IMR-90 (cell line): Measurements from ENCODE around the gene ABCC3. TPM values are rescaled to one million over a fixed set of nuclear protein-coding genes. Genes with fewer than 3 reads are reported as not detected.

Experiments
- ATAC-seq: fragments of 200-7000 bp; cut with Tn5 transposase; 2 replicates; pipeline ENCODE4 v1.9.1; 2020; ENCODE audit warnings: low read depth, mild to moderate bottlenecking, moderate library complexity
- BruUV-seq: library from RNA; stranded (reverse); fragments of 400-500 nt; replicated peaks from 2 replicates; lab custom pipeline; 2021; lab: Mats Ljungman, UMichigan
- CTCF ChIA-PET: fragments of 300-600 bp; formaldehyde crosslinking; extraction: SDS; loops from one replicate; lab custom pipeline; 2021; ENCODE audit warnings: antibody characterized with exemption; lab: Yijun Ruan, JAX
- POLR2A ChIA-PET: fragments of 300-600 bp; sonication (Branson Sonifier 250); formaldehyde crosslinking; loops from one replicate; lab custom pipeline; 2022; ENCODE audit warnings: antibody characterized with exemption; ENCODE audit not compliant: unreplicated experiment; lab: Charles Lee
- DNase-seq: peaks from one replicate; pipeline ENCODE4 v3.0.0; 2013
- H2AFZ ChIP-seq: replicated peaks from 2 replicates; pipeline ENCODE3; 2013; ENCODE audit warnings: low read length, mild to moderate bottlenecking; ENCODE audit not compliant: poor library complexity
- H2AK5ac ChIP-seq: 2 replicates; pipeline ENCODE4 v1.6.1; 2013; ENCODE audit warnings: low read depth, low read length, inconsistent platforms
- H2AK9ac ChIP-seq: replicated peaks from 2 replicates; pipeline ENCODE3; 2013; ENCODE audit warnings: mild to moderate bottlenecking, low read depth, low read length, moderate library complexity; ENCODE audit not compliant: poor library complexity
- H2BK120ac ChIP-seq: 2 replicates; pipeline ENCODE4 v1.6.1; 2013; ENCODE audit warnings: low read depth, low read length, inconsistent platforms
- H2BK15ac ChIP-seq: 3 replicates; pipeline ENCODE4 v1.6.1; 2013; ENCODE audit warnings: low read depth, low read length, inconsistent platforms
- H2BK20ac ChIP-seq: 2 replicates; pipeline ENCODE4 v1.6.1; 2013; ENCODE audit warnings: low read depth, mild to moderate bottlenecking, inconsistent platforms, low read length, moderate library complexity
- H2BK5ac ChIP-seq: 2 replicates; pipeline ENCODE4 v1.6.1; 2013; ENCODE audit warnings: mild to moderate bottlenecking, low read depth, low read length, inconsistent platforms; ENCODE audit not compliant: poor library complexity, severe bottlenecking
- H3K14ac ChIP-seq: replicated peaks from 2 replicates; pipeline ENCODE4 v1.6.1; 2013; ENCODE audit warnings: low read depth, low read length, inconsistent platforms
- H3K18ac ChIP-seq: 2 replicates; pipeline ENCODE4 v1.6.1; 2013; ENCODE audit warnings: low read depth, low read length, control low read depth
- H3K23ac ChIP-seq: 2 replicates; pipeline ENCODE4 v1.6.1; 2013; ENCODE audit warnings: low read depth, low read length, inconsistent platforms
- H3K27ac ChIP-seq: 2 replicates; pipeline ENCODE4 v1.5.1; 2013; ENCODE audit warnings: mild to moderate bottlenecking, control low read depth, low read length; ENCODE audit not compliant: insufficient read depth
- H3K27me3 ChIP-seq: 2 replicates; pipeline ENCODE4 v1.6.1; 2013; ENCODE audit warnings: low read length; ENCODE audit not compliant: control insufficient read depth, insufficient read depth
- H3K36me3 ChIP-seq: 2 replicates; pipeline ENCODE4 v1.6.1; 2013; ENCODE audit warnings: low read length, mixed read lengths; ENCODE audit not compliant: control insufficient read depth, insufficient read depth
- H3K4ac ChIP-seq: 2 replicates; pipeline ENCODE4 v1.6.1; 2013; ENCODE audit warnings: low read depth, low read length, inconsistent platforms
- H3K4me1 ChIP-seq: 2 replicates; pipeline ENCODE4 v1.6.1; 2013; ENCODE audit warnings: low read length, mixed read lengths; ENCODE audit not compliant: control insufficient read depth, insufficient read depth
- H3K4me2 ChIP-seq: 2 replicates; pipeline ENCODE4 v1.6.1; 2013; ENCODE audit warnings: low read depth, mild to moderate bottlenecking, control low read depth, low read length, moderate library complexity
- H3K4me3 ChIP-seq: 2 replicates; pipeline ENCODE4 v1.5.1; 2013; ENCODE audit warnings: low read depth, mild to moderate bottlenecking, control low read depth, low read length, moderate library complexity; ENCODE audit not compliant: insufficient read depth
- H3K56ac ChIP-seq: 2 replicates; pipeline ENCODE4 v1.6.1; 2013; ENCODE audit warnings: low read length, inconsistent platforms; ENCODE audit not compliant: insufficient read depth; ENCODE audit errors: extremely low read depth
- H3K79me1 ChIP-seq, 2 experiments: 2 replicates each; pipeline ENCODE4 v1.6.1; 2013; ENCODE audit warnings: low read length in 2 of 2, inconsistent platforms in 1 of 2, low read depth in 1 of 2
- H3K9ac ChIP-seq: 2 replicates; pipeline ENCODE4 v1.6.1; 2013; ENCODE audit warnings: low read depth, low read length, control low read depth
- H3K9me1 ChIP-seq: 2 replicates; pipeline ENCODE4 v1.6.1; 2013; ENCODE audit warnings: low read length, inconsistent platforms; ENCODE audit not compliant: insufficient read depth
- H3K9me3 ChIP-seq: 2 replicates; pipeline ENCODE4 v1.6.1; 2013; ENCODE audit warnings: low read length; ENCODE audit not compliant: control insufficient read depth, insufficient read depth
- H4K20me1 ChIP-seq: 2 replicates; pipeline ENCODE4 v1.6.1; 2013; ENCODE audit warnings: low read length, inconsistent platforms; ENCODE audit not compliant: insufficient read depth
- H4K5ac ChIP-seq: 2 replicates; pipeline ENCODE4 v1.6.1; 2013; ENCODE audit warnings: mild to moderate bottlenecking, low read depth, low read length, control low read depth
- H4K8ac ChIP-seq, 2 experiments: 2 replicates each; pipeline ENCODE4 v1.6.1; 2013; ENCODE audit warnings: low read depth in 2 of 2, low read length in 2 of 2, control low read depth in 1 of 2, inconsistent platforms in 1 of 2
- H4K91ac ChIP-seq: 2 replicates; pipeline ENCODE4 v1.6.1; 2013; ENCODE audit warnings: low read depth, low read length, inconsistent platforms; ENCODE audit not compliant: insufficient read depth
- BHLHE40 ChIP-seq: fragments of 150-350 bp; IDR thresholded peaks from 2 replicates; pipeline ENCODE4 v1.6.1; 2016; ENCODE audit warnings: mild to moderate bottlenecking, low read depth, low read length
- CEBPB ChIP-seq: IDR thresholded peaks from 2 replicates; pipeline ENCODE4 v1.6.1; 2012; ENCODE audit warnings: low read depth, low read length, improper control_type of control experiment
- CHD1 ChIP-seq: IDR thresholded peaks from 2 replicates; pipeline ENCODE4 v1.6.1; 2012; ENCODE audit warnings: low read depth, low read length, improper control_type of control experiment
- MAFK ChIP-seq: IDR thresholded peaks from 2 replicates; pipeline ENCODE4 v1.6.1; 2012; ENCODE audit warnings: low read depth, low read length, improper control_type of control experiment
- MAZ ChIP-seq: IDR thresholded peaks from 2 replicates; pipeline ENCODE4 v1.6.1; 2012; ENCODE audit warnings: low read depth, mild to moderate bottlenecking, low read length, improper control_type of control experiment, moderate library complexity, borderline replicate concordance
- MXI1 ChIP-seq: IDR thresholded peaks from 2 replicates; pipeline ENCODE4 v1.6.1; 2012; ENCODE audit warnings: low read depth, mild to moderate bottlenecking, low read length, moderate library complexity, borderline replicate concordance
- NFE2L2 ChIP-seq: fragments of 150-350 bp; IDR thresholded peaks from 2 replicates; pipeline ENCODE4 v1.6.1; 2016; ENCODE audit warnings: low read depth, mild to moderate bottlenecking, low read length
- POLR2A ChIP-seq: IDR thresholded peaks from 2 replicates; pipeline ENCODE4 v1.6.1; 2012; ENCODE audit warnings: mild to moderate bottlenecking, low read depth, low read length
- RAD21 ChIP-seq: IDR thresholded peaks from 2 replicates; pipeline ENCODE4 v1.6.1; 2012; ENCODE audit warnings: low read length, improper control_type of control experiment
- RCOR1 ChIP-seq: IDR thresholded peaks from 2 replicates; pipeline ENCODE4 v1.6.1; 2012; ENCODE audit warnings: mild to moderate bottlenecking, low read length, improper control_type of control experiment; ENCODE audit not compliant: insufficient replicate concordance
- RFX5 ChIP-seq: IDR thresholded peaks from 2 replicates; pipeline ENCODE4 v1.8.0; 2012; ENCODE audit warnings: low read depth, mild to moderate bottlenecking, low read length, moderate library complexity
- WGBS, 2 experiments: methylation state at CpG; one replicate each; pipeline versions ENCODE4 v1.1.5 to v1.1.7; 2013; ENCODE audit warnings: missing lambda C conversion rate in 2 of 2; ENCODE audit not compliant: insufficient read length in 1 of 2; ENCODE audit errors: extremely low coverage in 2 of 2; 5-methylcytosine and 5-hydroxymethylcytosine counted together
- dilution Hi-C: fragments of 300-500 bp; cut with HindIII; formaldehyde crosslinking; loops from one replicate; pipeline ENCODE4 v1.14.3; 2018; ENCODE audit warnings: low sequenced_read_pairs; ENCODE audit not compliant: unreplicated experiment
- in situ Hi-C: fragments of 300-500 bp; cut with MboI; formaldehyde crosslinking; loops from 3 replicates; pipeline ENCODE4 v1.14.3; 2019; ENCODE audit warnings: low sequenced_read_pairs, inconsistent platforms, mixed read lengths
- intact Hi-C: fragments of 100-400 bp; cut with micrococcal nuclease; formaldehyde crosslinking; loops from 2 replicates; pipeline ENCODE4 v1.10.0; 2022
- polyA plus RNA-seq, 3 experiments: library from polyadenylated mRNA; depleted of rRNA; stranded (reverse); fragments of >200 nt; gene quantifications; 2 replicates each; pipeline ENCODE4 v1.2.3, GENCODE V29; 2012; ENCODE audit warnings: low replicate concordance in 1 of 3
- total RNA-seq: library from RNA; depleted of rRNA; stranded (reverse); fragments of >200 nt; gene quantifications from 2 replicates; pipeline ENCODE4 v1.2.3, GENCODE V29; 2012
- TF ChIP-seq, protein P1 (sequence below): fragments of 150-350 bp; IDR thresholded peaks from 2 replicates; pipeline ENCODE4 v1.6.1; 2017; ENCODE audit warnings: mild to moderate bottlenecking, antibody characterized with exemption, low read length, low read depth
- TF ChIP-seq, protein P2 (sequence below): conservative IDR thresholded peaks from 2 replicates; pipeline ENCODE4 v1.5.1; 2012; ENCODE audit warnings: mild to moderate bottlenecking, low read depth, low read length, improper control_type of control experiment

ABCC3 gene
- total and polyA plus RNA-seq, 2 of the 4 experiments (the other 2 are of a cell fraction), result 3.2 to 6.6 TPM

- TF ChIP-seq, protein P1, sequence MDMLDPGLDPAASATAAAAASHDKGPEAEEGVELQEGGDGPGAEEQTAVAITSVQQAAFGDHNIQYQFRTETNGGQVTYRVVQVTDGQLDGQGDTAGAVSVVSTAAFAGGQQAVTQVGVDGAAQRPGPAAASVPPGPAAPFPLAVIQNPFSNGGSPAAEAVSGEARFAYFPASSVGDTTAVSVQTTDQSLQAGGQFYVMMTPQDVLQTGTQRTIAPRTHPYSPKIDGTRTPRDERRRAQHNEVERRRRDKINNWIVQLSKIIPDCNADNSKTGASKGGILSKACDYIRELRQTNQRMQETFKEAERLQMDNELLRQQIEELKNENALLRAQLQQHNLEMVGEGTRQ, result no peak
Measured at GRCh38 chr17:50660887-50661345, 26.2 kb downstream of the ABCC3 start (continued).

DNA sequence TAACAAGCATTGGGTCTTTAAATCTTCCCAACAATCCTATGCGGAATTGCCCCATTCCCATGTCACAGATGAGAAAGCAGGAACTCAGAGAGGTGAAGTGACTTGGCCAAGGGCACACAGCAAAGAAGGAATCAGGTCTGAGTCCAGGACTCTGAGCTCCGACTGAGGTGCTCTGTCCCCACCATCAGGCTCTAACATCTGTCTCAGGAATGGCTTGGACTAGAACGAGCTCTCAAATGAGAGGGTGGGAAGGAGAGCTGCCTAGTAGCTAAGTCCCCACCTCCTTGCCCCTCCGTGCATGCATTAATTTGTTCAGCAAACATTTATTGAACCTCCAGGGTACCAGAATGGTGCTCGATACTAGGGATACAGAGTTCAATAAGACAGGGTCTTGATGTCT is 26.7 kb downstream of the ABCC3 start:
- ATAC-seq, result no peak; the same call in 1 of the 2 replicates
- in situ Hi-C loops, result no loop called here
- no peaks in the 10 kb centered on the region for H3K27me3 ChIP-seq
- H3K56ac ChIP-seq, result peak overlapping the region; percentile 34; the same call in 1 of the 2 replicates
- H2AK9ac ChIP-seq, result peak overlapping the region; percentile 86
- H2BK20ac ChIP-seq, result peak overlapping the region; percentile 98
- no TSS peak for BruUV-seq
- H4K8ac ChIP-seq, result peak overlapping the region; percentile 66 to 97; a peak in 3 of 4 replicates
- peak overlapping the region; percentile 72 for H3K27ac ChIP-seq
- no peak overlapping the region for H3K4me3 ChIP-seq
- H2BK120ac ChIP-seq, result peak overlapping the region; percentile 98
- peaks cover 32% of the 10 kb centered on the region for H3K4me1 ChIP-seq
- H3K4me2 ChIP-seq, result no peak overlapping the region
- POLR2A ChIA-PET, result interaction anchor here (0.5 to 1.4 kb wide), 4 partner anchors 10 to 58 kb away, joined by 3 to 5 read pairs (median 4); partner anchors contain the start of gene LUC7L3
- CTCF ChIA-PET, result interaction anchor here (1.3 kb wide), 1 partner anchor 10 kb away, joined by 4 read pairs; no protein-coding TSS in a partner anchor
- H2BK5ac ChIP-seq, result peak overlapping the region; percentile 95
- H3K79me1 ChIP-seq, result peaks cover 0 to 18% of the 10 kb centered on the region in 2 experiments; a peak in 2 of 4 replicates
- intact Hi-C loops, result no loop called here
- peak overlapping the region; percentile 96 for H2AK5ac ChIP-seq
- no peak for DNase-seq
- peak overlapping the region; percentile 76 for H2AFZ ChIP-seq
- H4K5ac ChIP-seq, result peak overlapping the region; percentile 58
- 90% methylated on average over 1 of the region's 5 CpGs; no CpG with 5 or more reads in 1 of the 2 experiments for WGBS, 2 experiments
- peak overlapping the region; percentile 73 for H3K14ac ChIP-seq
- H3K23ac ChIP-seq, result peak overlapping the region; percentile 82
- H4K20me1 ChIP-seq, result no peaks in the 10 kb centered on the region
- H3K18ac ChIP-seq, result peak overlapping the region; percentile 65
- H3K36me3 ChIP-seq, result peaks cover 2% of the 10 kb centered on the region; the same call in 1 of the 2 replicates
- H3K9me3 ChIP-seq, result no peaks in the 10 kb centered on the region
- H3K9me1 ChIP-seq, result peaks cover 41% of the 10 kb centered on the region
- peak overlapping the region; percentile 92 for H2BK15ac ChIP-seq
- peak overlapping the region; percentile 98 for H3K4ac ChIP-seq
- dilution Hi-C loops, result no loop called here
- peak overlapping the region; percentile 96 for H4K91ac ChIP-seq
- H3K9ac ChIP-seq, result no peak overlapping the region
- TF ChIP-seq MAFK, result no peak
- no peak for TF ChIP-seq RFX5
- TF ChIP-seq BHLHE40, result no peak
- no peak for TF ChIP-seq RCOR1
- no peak for TF ChIP-seq MXI1
- TF ChIP-seq, protein P2, sequence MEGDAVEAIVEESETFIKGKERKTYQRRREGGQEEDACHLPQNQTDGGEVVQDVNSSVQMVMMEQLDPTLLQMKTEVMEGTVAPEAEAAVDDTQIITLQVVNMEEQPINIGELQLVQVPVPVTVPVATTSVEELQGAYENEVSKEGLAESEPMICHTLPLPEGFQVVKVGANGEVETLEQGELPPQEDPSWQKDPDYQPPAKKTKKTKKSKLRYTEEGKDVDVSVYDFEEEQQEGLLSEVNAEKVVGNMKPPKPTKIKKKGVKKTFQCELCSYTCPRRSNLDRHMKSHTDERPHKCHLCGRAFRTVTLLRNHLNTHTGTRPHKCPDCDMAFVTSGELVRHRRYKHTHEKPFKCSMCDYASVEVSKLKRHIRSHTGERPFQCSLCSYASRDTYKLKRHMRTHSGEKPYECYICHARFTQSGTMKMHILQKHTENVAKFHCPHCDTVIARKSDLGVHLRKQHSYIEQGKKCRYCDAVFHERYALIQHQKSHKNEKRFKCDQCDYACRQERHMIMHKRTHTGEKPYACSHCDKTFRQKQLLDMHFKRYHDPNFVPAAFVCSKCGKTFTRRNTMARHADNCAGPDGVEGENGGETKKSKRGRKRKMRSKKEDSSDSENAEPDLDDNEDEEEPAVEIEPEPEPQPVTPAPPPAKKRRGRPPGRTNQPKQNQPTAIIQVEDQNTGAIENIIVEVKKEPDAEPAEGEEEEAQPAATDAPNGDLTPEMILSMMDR, result no peak
- TF ChIP-seq CEBPB, result no peak
- TF ChIP-seq RAD21, result no peak
- TF ChIP-seq CHD1, result no peak
- TF ChIP-seq MAZ, result no peak
- TF ChIP-seq, protein P1, result no peak
- TF ChIP-seq POLR2A, result no peak
- no peak for TF ChIP-seq NFE2L2
